OCI-LY1 (cell line): ENCODE measurements around the gene CYP2C18.

ENCODE experiments used
- CTCF ChIP-seq: fragments of 200-600 bp; sonication (generic), shearing (Covaris generic); IDR thresholded peaks from 2 replicates; pipeline ENCODE4 v1.5.1; 2017; ENCODE audit warnings: mild to moderate bottlenecking, antibody characterized with exemption, low read length, moderate library complexity, mixed read lengths
- EZH2 ChIP-seq: fragments of 200-600 bp; sonication (generic), shearing (Covaris generic); IDR thresholded peaks from 2 replicates; pipeline ENCODE4 v1.8.0; 2017; ENCODE audit warnings: borderline replicate concordance, mixed run types, mild to moderate bottlenecking, antibody characterized with exemption, low read length, moderate library complexity, mixed read lengths

- TF ChIP-seq CTCF (no peak), EZH2 (no peak)
Observed at GRCh38 chr10:94725871-94726270, 42.3 kb downstream of the CYP2C18 start.
